ENCODE data around the gene KHDRBS2. TPM values are rescaled to one million over a fixed set of nuclear protein-coding genes. Genes with fewer than 3 reads are reported as not detected.

The KHDRBS2 gene
- total RNA-seq, 2 donors from 2014 or later = not detected

DNA sequence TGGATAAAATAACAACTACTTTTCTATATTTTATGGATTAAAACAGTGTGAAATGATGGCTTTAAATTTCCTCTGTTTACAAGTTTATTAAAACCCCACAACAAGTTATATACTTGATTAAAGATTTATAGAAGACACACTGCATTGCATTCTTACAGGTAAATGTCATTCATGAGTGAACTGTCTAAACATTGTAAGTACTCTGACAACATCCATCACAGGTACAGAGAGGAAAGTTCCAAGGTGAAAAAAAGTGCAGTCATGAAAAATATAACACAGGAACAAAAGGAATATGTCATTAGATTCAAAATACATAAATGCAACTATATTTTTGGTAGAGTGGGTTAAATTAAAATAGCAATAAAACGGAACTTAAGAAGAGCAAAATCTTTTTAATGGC, 156.9 kb downstream of the KHDRBS2 start:
- no peaks in the 10 kb centered on the region for H3K36me3 Mint-ChIP-seq (ENCODE audit: low read depth)

DNA sequence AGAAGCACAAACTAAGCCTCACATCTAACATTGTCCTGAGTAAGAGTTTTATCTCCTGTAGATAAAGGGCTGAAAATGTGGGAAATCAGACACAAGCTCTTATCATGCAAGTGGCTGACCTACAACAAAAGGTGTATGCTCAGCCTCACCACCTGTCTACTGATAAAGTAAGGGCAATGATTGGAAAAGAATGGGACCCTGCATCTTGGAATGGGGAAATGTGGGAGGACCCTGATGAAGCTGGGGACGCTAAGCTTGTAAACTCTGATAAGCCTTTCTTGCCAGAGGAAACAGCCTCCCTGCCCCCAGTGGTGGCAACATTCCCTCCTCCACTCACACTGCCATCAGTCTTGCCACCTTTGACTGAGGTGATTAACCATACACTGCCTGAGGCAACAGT, 166.6 kb downstream of the KHDRBS2 start:
- Mint-ChIP-seq H3K27me3 (no peaks in the 10 kb centered on the region), H3K9me3 (peaks cover 19% of the 10 kb centered on the region), H3K27ac (no peak overlapping the region), H3K4me1 (no peaks in the 10 kb centered on the region), H3K36me3 (ENCODE audit: low read depth) (no peaks in the 10 kb centered on the region), H3K4me3 (no peak overlapping the region)
- ATAC-seq (replicated peaks) = no peak

More for the DNA sequence above, 156.9 kb downstream of the KHDRBS2 start:
- ATAC-seq (replicated peaks) = no peak
- no peaks in the 10 kb centered on the region for H3K4me1 Mint-ChIP-seq
- H3K4me3 Mint-ChIP-seq = no peak overlapping the region
- no peak overlapping the region for H3K27ac Mint-ChIP-seq
- H3K27me3 Mint-ChIP-seq = no peaks in the 10 kb centered on the region
- H3K9me3 Mint-ChIP-seq = peaks cover 15% of the 10 kb centered on the region

GRCh38 chr6:62103186-62103859, 182.7 kb downstream of the KHDRBS2 start:
- no peak overlapping the region for H3K4me3 Mint-ChIP-seq
- H3K27me3 Mint-ChIP-seq = no peaks in the 10 kb centered on the region
- H3K4me1 Mint-ChIP-seq = no peaks in the 10 kb centered on the region
- no peaks in the 10 kb centered on the region for H3K36me3 Mint-ChIP-seq (ENCODE audit: low read depth)
- no peak for ATAC-seq (replicated peaks)
- H3K9me3 Mint-ChIP-seq = peaks cover 13% of the 10 kb centered on the region
- H3K27ac Mint-ChIP-seq = no peak overlapping the region

- Mint-ChIP-seq H3K9me3 (peaks cover 20% of the 10 kb centered on the region), H3K4me1 (no peaks in the 10 kb centered on the region), H3K4me3 (no peak overlapping the region), H3K27ac (no peak overlapping the region), H3K36me3 (ENCODE audit: low read depth) (no peaks in the 10 kb centered on the region), H3K27me3 (no peaks in the 10 kb centered on the region)
- ATAC-seq (replicated peaks) = no peak
Observed at GRCh38 chr6:62102387-62102786, 183.6 kb downstream of the KHDRBS2 start.

GRCh38 chr6:62090442-62091229, 195.4 kb downstream of the KHDRBS2 start:
- ATAC-seq (replicated peaks) = no peak
- Mint-ChIP-seq H3K4me3 (no peak overlapping the region), H3K4me1 (no peaks in the 10 kb centered on the region), H3K27ac (no peak overlapping the region), H3K27me3 (no peaks in the 10 kb centered on the region), H3K9me3 (peaks cover 20% of the 10 kb centered on the region), H3K36me3 (ENCODE audit: low read depth) (no peaks in the 10 kb centered on the region)

DNA sequence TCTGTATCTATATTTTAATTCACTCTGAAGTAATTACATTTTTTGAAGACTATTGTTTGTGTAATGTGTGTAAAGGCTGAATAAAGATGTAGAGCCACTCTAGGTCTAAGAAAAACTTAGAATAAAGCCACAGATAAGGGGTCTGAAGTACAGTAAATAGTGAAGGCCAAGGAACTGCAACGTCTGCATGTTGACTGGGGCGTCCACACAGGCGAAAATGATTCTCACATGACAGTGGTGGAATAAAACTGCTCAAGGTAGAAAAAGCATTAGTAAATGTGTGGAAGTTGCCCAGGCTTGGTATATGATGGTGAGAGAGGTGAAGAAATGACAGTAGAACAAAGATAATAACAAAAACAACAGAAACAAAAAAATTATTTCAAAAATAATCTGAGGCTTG, 196.2 kb downstream of the KHDRBS2 start:
- Mint-ChIP-seq H3K27ac (no peak overlapping the region), H3K36me3 (ENCODE audit: low read depth) (no peaks in the 10 kb centered on the region), H3K9me3 (peaks cover 27% of the 10 kb centered on the region), H3K4me3 (no peak overlapping the region), H3K27me3 (no peaks in the 10 kb centered on the region), H3K4me1 (no peaks in the 10 kb centered on the region)
- no peak for ATAC-seq (replicated peaks)

DNA sequence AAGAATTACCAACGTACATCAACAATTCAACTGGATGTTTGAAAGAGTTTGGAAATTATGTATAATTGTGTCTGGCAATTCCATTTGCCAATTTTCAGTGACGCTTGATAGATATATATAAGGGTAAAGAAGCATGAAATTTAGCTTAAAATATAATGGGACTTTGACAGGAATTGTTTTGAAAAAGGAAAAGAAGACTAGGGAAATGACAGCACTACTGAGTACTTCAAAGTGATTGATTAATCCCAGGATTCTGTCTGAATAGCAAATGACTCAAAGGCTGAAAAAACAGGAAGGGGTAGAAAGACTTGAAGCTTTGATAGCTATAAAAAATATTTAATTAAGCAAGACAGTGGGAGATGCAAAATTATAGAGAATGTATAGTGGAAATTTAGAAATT, 200.0 kb downstream of the KHDRBS2 start:
- H3K4me3 Mint-ChIP-seq = no peak overlapping the region
- ATAC-seq (replicated peaks) = no peak
- H3K4me1 Mint-ChIP-seq = no peaks in the 10 kb centered on the region
- no peaks in the 10 kb centered on the region for H3K36me3 Mint-ChIP-seq (ENCODE audit: low read depth)
- H3K27ac Mint-ChIP-seq = no peak overlapping the region
- H3K9me3 Mint-ChIP-seq = peaks cover 25% of the 10 kb centered on the region
- no peaks in the 10 kb centered on the region for H3K27me3 Mint-ChIP-seq

- Mint-ChIP-seq H3K9me3 (peaks cover 11% of the 10 kb centered on the region), H3K36me3 (ENCODE audit: low read depth) (no peaks in the 10 kb centered on the region), H3K27me3 (no peaks in the 10 kb centered on the region), H3K4me3 (no peak overlapping the region), H3K4me1 (no peaks in the 10 kb centered on the region), H3K27ac (no peak overlapping the region)
- ATAC-seq (replicated peaks) = no peak
Observed at GRCh38 chr6:62075869-62076268, 210.2 kb downstream of the KHDRBS2 start.

GRCh38 chr6:62059901-62060300, 226.1 kb downstream of the KHDRBS2 start:
- Mint-ChIP-seq H3K27ac (no peak overlapping the region), H3K4me1 (no peaks in the 10 kb centered on the region), H3K9me3 (peaks cover 16% of the 10 kb centered on the region), H3K4me3 (no peak overlapping the region), H3K27me3 (no peaks in the 10 kb centered on the region), H3K36me3 (ENCODE audit: low read depth) (no peaks in the 10 kb centered on the region)
- no peak for ATAC-seq (replicated peaks)

DNA sequence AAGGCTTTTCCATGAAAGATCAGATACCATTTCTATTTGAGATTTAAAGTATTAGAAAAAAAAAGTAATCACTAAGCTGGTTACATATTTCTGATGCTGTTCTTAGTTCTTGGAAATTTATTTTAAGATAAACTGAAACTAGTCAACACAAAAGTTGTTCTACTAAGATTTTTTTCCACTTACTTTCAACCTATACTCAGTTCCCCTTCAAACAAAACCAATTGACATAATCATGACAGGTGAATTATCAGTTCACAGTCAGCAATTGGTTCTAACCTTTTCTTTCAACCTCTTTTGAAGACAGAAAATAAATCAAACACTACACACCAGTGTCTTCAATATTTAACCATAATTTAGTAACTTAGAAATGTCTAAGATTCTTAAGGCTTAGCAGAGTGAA, 228.7 kb downstream of the KHDRBS2 start:
- H3K9me3 Mint-ChIP-seq = peaks cover 23% of the 10 kb centered on the region
- no peaks in the 10 kb centered on the region for H3K4me1 Mint-ChIP-seq
- H3K27me3 Mint-ChIP-seq = no peaks in the 10 kb centered on the region
- ATAC-seq (replicated peaks) = no peak
- H3K27ac Mint-ChIP-seq = no peak overlapping the region
- no peak overlapping the region for H3K4me3 Mint-ChIP-seq
- H3K36me3 Mint-ChIP-seq (ENCODE audit: low read depth) = no peaks in the 10 kb centered on the region

DNA sequence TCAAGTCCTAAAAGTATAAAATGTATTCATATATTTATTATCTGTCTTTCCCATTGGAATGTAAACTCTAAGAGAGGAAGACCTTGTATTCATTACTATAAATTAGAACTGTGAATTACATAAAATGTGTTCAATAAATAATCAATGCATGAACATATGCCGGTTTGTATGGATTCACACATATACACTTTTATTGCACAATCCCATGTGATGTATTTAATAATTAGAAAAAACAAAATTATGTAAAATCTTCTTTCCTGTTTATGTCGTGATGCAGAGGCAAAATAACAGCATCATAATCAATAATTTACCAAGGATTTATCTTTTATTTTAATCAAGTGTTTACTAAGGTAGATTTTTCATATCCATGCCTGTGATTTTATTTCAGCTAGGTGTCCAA, 240.5 kb downstream of the KHDRBS2 start:
- Mint-ChIP-seq H3K9me3 (peaks cover 6% of the 10 kb centered on the region), H3K27me3 (no peaks in the 10 kb centered on the region), H3K4me3 (no peak overlapping the region), H3K27ac (no peak overlapping the region), H3K36me3 (ENCODE audit: low read depth) (no peaks in the 10 kb centered on the region), H3K4me1 (no peaks in the 10 kb centered on the region)
- ATAC-seq (replicated peaks) = no peak

- Mint-ChIP-seq H3K27me3 (no peaks in the 10 kb centered on the region), H3K27ac (no peak overlapping the region), H3K9me3 (peaks cover 6% of the 10 kb centered on the region), H3K36me3 (ENCODE audit: low read depth) (no peaks in the 10 kb centered on the region), H3K4me3 (no peak overlapping the region), H3K4me1 (no peaks in the 10 kb centered on the region)
- ATAC-seq (replicated peaks) = no peak
Observed at GRCh38 chr6:62043084-62043483, 242.9 kb downstream of the KHDRBS2 start.

DNA sequence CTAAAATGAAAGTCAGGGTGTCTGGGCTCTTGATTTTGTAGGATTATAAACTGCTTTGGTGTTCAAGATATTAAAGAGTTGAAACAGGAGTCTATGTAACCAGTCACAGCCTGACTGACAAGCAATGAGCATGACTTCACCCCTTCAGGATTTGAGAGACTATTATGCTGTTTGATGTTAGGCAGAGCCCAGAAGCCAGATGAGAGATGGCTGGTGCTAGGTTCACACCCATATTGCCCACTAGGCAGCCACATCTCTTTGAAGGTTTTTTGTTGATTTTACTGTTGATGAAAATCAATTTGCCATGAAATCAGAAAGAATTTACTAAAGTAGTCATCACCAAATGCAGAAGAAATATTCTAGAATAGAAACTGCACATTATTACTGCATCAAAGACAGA, 243.6 kb downstream of the KHDRBS2 start:
- Mint-ChIP-seq H3K4me3 (no peak overlapping the region), H3K4me1 (no peaks in the 10 kb centered on the region), H3K9me3 (peaks cover 4% of the 10 kb centered on the region), H3K27ac (no peak overlapping the region), H3K36me3 (ENCODE audit: low read depth) (no peaks in the 10 kb centered on the region), H3K27me3 (no peaks in the 10 kb centered on the region)
- ATAC-seq (replicated peaks) = no peak

- no peaks in the 10 kb centered on the region for H3K27me3 Mint-ChIP-seq
- no peak overlapping the region for H3K27ac Mint-ChIP-seq
- H3K4me3 Mint-ChIP-seq = no peak overlapping the region
- H3K9me3 Mint-ChIP-seq = peaks cover 8% of the 10 kb centered on the region
- H3K36me3 Mint-ChIP-seq (ENCODE audit: low read depth) = no peaks in the 10 kb centered on the region
- H3K4me1 Mint-ChIP-seq = no peaks in the 10 kb centered on the region
- ATAC-seq (replicated peaks) = no peak
Observed at GRCh38 chr6:62039605-62040004, 246.4 kb downstream of the KHDRBS2 start.

DNA sequence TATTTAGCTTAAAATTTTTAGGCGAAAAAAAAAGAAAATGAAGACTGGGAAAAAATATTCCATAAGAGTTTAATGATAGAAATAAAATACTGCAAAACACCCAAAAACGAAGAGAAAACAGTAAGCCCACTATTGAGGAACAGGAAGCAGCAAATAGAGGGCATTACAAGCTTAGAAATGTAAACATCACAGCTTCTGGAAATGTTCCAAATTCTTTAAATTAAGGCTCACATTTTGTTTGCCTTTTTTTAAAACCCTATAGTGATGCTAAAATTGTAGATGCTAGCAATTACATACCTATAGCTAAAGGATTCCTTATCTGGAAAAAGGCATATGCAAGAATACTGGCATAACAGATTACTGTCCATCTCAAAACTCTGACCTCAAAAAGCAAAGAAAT, 248.6 kb downstream of the KHDRBS2 start:
- H3K27me3 Mint-ChIP-seq = no peaks in the 10 kb centered on the region
- H3K4me1 Mint-ChIP-seq = no peaks in the 10 kb centered on the region
- peaks cover 17% of the 10 kb centered on the region for H3K9me3 Mint-ChIP-seq

More for the DNA sequence above, 248.6 kb downstream of the KHDRBS2 start:
- Mint-ChIP-seq H3K27ac (no peak overlapping the region), H3K4me3 (no peak overlapping the region), H3K36me3 (ENCODE audit: low read depth) (no peaks in the 10 kb centered on the region)
- ATAC-seq (replicated peaks) = no peak

Data from activated T-helper 17 cell treated with anti-CD3 and anti-CD28 coated beads, Interleukin-2, amount 50 U/mL, for 72 hours (primary cell).